Stimulated activated naive CD8-positive, alpha-beta T cell treated with anti-CD3 and anti-CD28 coated beads, Interleukin-15, amount 100 ng/mL, for 72 hours (primary cell): ENCODE results near the gene NT5C3A.
"Not testable (repeated sequence)": the region's sequence is repeated elsewhere in the genome, so short reads cannot be mapped to it uniquely, and the experiment has no call there.

Experiments
- ATAC-seq: fragments of 150-1000 bp; cut with Tn5 transposase; 2 replicates; pipeline ENCODE4 v1.10.0; 2021; ENCODE audit warnings: mild to moderate bottlenecking, moderate library complexity
- DNase-seq, 2 donors: peaks; one replicate each; pipeline ENCODE4 v3.0.0; 2021 to 2022
- H3K27ac Mint-ChIP-seq, 2 donors: one replicate each; pipeline ENCODE4 v1.8.0; 2022; ENCODE audit warnings: mild to moderate bottlenecking in 2 of 2, mixed read lengths in 2 of 2, moderate library complexity in 2 of 2
- H3K27me3 Mint-ChIP-seq: one replicate; pipeline ENCODE4 v1.8.0; 2022; ENCODE audit warnings: mixed read lengths
- H3K4me1 Mint-ChIP-seq: one replicate; pipeline ENCODE4 v1.8.0; 2022; ENCODE audit warnings: mild to moderate bottlenecking, mixed read lengths
- H3K4me3 Mint-ChIP-seq, 2 donors: one replicate each; pipeline ENCODE4 v1.8.0; 2022; ENCODE audit warnings: mild to moderate bottlenecking in 2 of 2, mixed read lengths in 2 of 2, moderate library complexity in 1 of 2
- H3K9me3 Mint-ChIP-seq, 2 donors: one replicate each; pipeline ENCODE4 v1.8.0; 2022; ENCODE audit warnings: mixed read lengths in 2 of 2

NT5C3A gene

GRCh38 chr7:33038639-33039038, 23.9 kb downstream of the NT5C3A start:
- Mint-ChIP-seq H3K9me3 (no peaks in the 10 kb centered on the region), H3K27me3 (no peaks in the 10 kb centered on the region), H3K4me3 (peak overlapping the region; percentile 69 to 83), H3K4me1 (peaks cover 46% of the 10 kb centered on the region), H3K27ac (peak overlapping the region; percentile 54 to 74)
- ATAC-seq (no peak), DNase-seq (no peak)

- no peak overlapping the region for H3K27ac Mint-ChIP-seq
- no peak for ATAC-seq
- peaks cover 32% of the 10 kb centered on the region for H3K4me1 Mint-ChIP-seq
Observed at GRCh38 chr7:33035776-33036175, 26.8 kb downstream of the NT5C3A start.

GRCh38 chr7:33024189-33024757, 38.3 kb downstream of the NT5C3A start:
- DNase-seq (no peak), ATAC-seq (no peak)
- Mint-ChIP-seq H3K4me1 (no peaks in the 10 kb centered on the region), H3K9me3 (no peaks in the 10 kb centered on the region), H3K27ac (no peak overlapping the region), H3K27me3 (no peaks in the 10 kb centered on the region), H3K4me3 (no peak overlapping the region)

More at GRCh38 chr7:33035776-33036175, 26.8 kb downstream of the NT5C3A start:
- Mint-ChIP-seq H3K9me3 (no peaks in the 10 kb centered on the region), H3K4me3 (no peak overlapping the region), H3K27me3 (no peaks in the 10 kb centered on the region)
- DNase-seq = no peak

GRCh38 chr7:33012364-33012763, 50.2 kb downstream of the NT5C3A start:
- Mint-ChIP-seq H3K4me1 (no peaks in the 10 kb centered on the region), H3K27ac (peak overlapping the region in 1 of 2 donors; percentile 54), H3K4me3 (no peak overlapping the region), H3K27me3 (no peaks in the 10 kb centered on the region), H3K9me3 (no peaks in the 10 kb centered on the region)
- no peak for DNase-seq
- no peak for ATAC-seq

GRCh38 chr7:33009734-33010133, 52.8 kb downstream of the NT5C3A start:
- DNase-seq (no peak), ATAC-seq (no peak)
- Mint-ChIP-seq H3K4me3 (no peak overlapping the region), H3K27ac (no peak overlapping the region), H3K27me3 (no peaks in the 10 kb centered on the region), H3K9me3 (no peaks in the 10 kb centered on the region), H3K4me1 (no peaks in the 10 kb centered on the region)

GRCh38 chr7:33005690-33006089, 56.9 kb downstream of the NT5C3A start:
- DNase-seq, H3K27me3 Mint-ChIP-seq, H3K9me3 Mint-ChIP-seq, ATAC-seq, H3K4me3 Mint-ChIP-seq, H3K27ac Mint-ChIP-seq, H3K4me1 Mint-ChIP-seq: not testable (repeated sequence)

- not testable (repeated sequence) for H3K27ac Mint-ChIP-seq, H3K4me1 Mint-ChIP-seq, H3K4me3 Mint-ChIP-seq, H3K9me3 Mint-ChIP-seq, ATAC-seq, H3K27me3 Mint-ChIP-seq, DNase-seq
Observed at GRCh38 chr7:33005193-33005592, 57.4 kb downstream of the NT5C3A start.

- Mint-ChIP-seq H3K27ac (peak overlapping the region in 1 of 2 donors; percentile 82), H3K27me3 (peaks cover 11% of the 10 kb centered on the region)
- H3K4me1 Mint-ChIP-seq, H3K9me3 Mint-ChIP-seq, H3K4me3 Mint-ChIP-seq, DNase-seq: not testable (repeated sequence)
- ATAC-seq = peak; percentile 33
Observed at GRCh38 chr7:33004104-33004616, 58.4 kb downstream of the NT5C3A start.

GRCh38 chr7:33003111-33003510, 59.5 kb downstream of the NT5C3A start:
- H3K4me3 Mint-ChIP-seq, ATAC-seq, H3K9me3 Mint-ChIP-seq, DNase-seq, H3K27ac Mint-ChIP-seq: not testable (repeated sequence)
- H3K27me3 Mint-ChIP-seq = peaks cover 22% of the 10 kb centered on the region
- peaks cover 11% of the 10 kb centered on the region for H3K4me1 Mint-ChIP-seq

GRCh38 chr7:32999380-32999779, 63.2 kb downstream of the NT5C3A start:
- not testable (repeated sequence) for ATAC-seq, H3K27ac Mint-ChIP-seq, H3K9me3 Mint-ChIP-seq, H3K4me3 Mint-ChIP-seq, DNase-seq
- peaks cover 14% of the 10 kb centered on the region for H3K4me1 Mint-ChIP-seq
- H3K27me3 Mint-ChIP-seq = peaks cover 54% of the 10 kb centered on the region

GRCh38 chr7:32998361-32999171, 64.0 kb downstream of the NT5C3A start:
- DNase-seq, H3K9me3 Mint-ChIP-seq, H3K27ac Mint-ChIP-seq: not testable (repeated sequence)
- Mint-ChIP-seq H3K4me3 (peak overlapping the region in 1 of 2 donors; percentile 53), H3K27me3 (peaks cover 62% of the 10 kb centered on the region), H3K4me1 (peaks cover 14% of the 10 kb centered on the region)
- ATAC-seq = peak; percentile 61

GRCh38 chr7:32997956-32998355, 64.6 kb downstream of the NT5C3A start:
- not testable (repeated sequence) for H3K27ac Mint-ChIP-seq, H3K4me3 Mint-ChIP-seq, ATAC-seq, DNase-seq, H3K9me3 Mint-ChIP-seq
- Mint-ChIP-seq H3K4me1 (peaks cover 15% of the 10 kb centered on the region), H3K27me3 (peaks cover 66% of the 10 kb centered on the region)

- ATAC-seq = peak; percentile 48
- H3K9me3 Mint-ChIP-seq, H3K27ac Mint-ChIP-seq, DNase-seq: not testable (repeated sequence)
- Mint-ChIP-seq H3K27me3 (peaks cover 67% of the 10 kb centered on the region), H3K4me3 (peak overlapping the region; percentile 24 to 25), H3K4me1 (peaks cover 19% of the 10 kb centered on the region)
Observed at GRCh38 chr7:32992750-32993149, 69.8 kb downstream of the NT5C3A start.

- not testable (repeated sequence) for H3K27ac Mint-ChIP-seq, H3K9me3 Mint-ChIP-seq, DNase-seq
- peaks cover 19% of the 10 kb centered on the region for H3K4me1 Mint-ChIP-seq
- H3K4me3 Mint-ChIP-seq = peak overlapping the region in 1 of 2 donors; percentile 24
- ATAC-seq = peak; percentile 54
- peaks cover 61% of the 10 kb centered on the region for H3K27me3 Mint-ChIP-seq
Observed at GRCh38 chr7:32991975-32992700, 70.4 kb downstream of the NT5C3A start.

GRCh38 chr7:32991068-32991585, 71.4 kb downstream of the NT5C3A start:
- not testable (repeated sequence) for H3K27ac Mint-ChIP-seq, H3K4me3 Mint-ChIP-seq, H3K9me3 Mint-ChIP-seq, ATAC-seq, DNase-seq
- Mint-ChIP-seq H3K4me1 (peaks cover 19% of the 10 kb centered on the region), H3K27me3 (peaks cover 60% of the 10 kb centered on the region)
